Kidney (tissue), 14 donors: ENCODE data around the gene CCNL2. TPM values are rescaled to one million over a fixed set of nuclear protein-coding genes. Genes with fewer than 3 reads are reported as not detected.
A peak's percentile ranks its signal among the peaks of the same experiment; 100 is the strongest.

ENCODE experiments used
- DNase-seq, 5 donors: peaks; one replicate each; pipeline ENCODE4 v3.0.0-alpha.2; 2013 to 2020
- FAIRE-seq: peaks from 2 replicates; lab custom pipeline; 2012; peaks lifted over from hg19 to GRCh38; lab: Jason Lieb, UNC
- H3K27ac ChIP-seq, 2 donors: one replicate each; pipeline ENCODE4 v1.7.0; 2013; ENCODE audit warnings: low read depth in 2 of 2, low read length in 2 of 2, inconsistent platforms in 1 of 2
- H3K27me3 ChIP-seq: one replicate; pipeline ENCODE4 v1.7.1; 2013; ENCODE audit warnings: low read length, inconsistent platforms; ENCODE audit not compliant: control insufficient read depth, insufficient read depth
- H3K36me3 ChIP-seq, 3 donors: one replicate each; pipeline versions ENCODE4 v1.7.0 to v1.7.1; 2013; ENCODE audit warnings: low read length in 3 of 3, control low read depth in 1 of 3, inconsistent platforms in 1 of 3; ENCODE audit not compliant: insufficient read depth in 3 of 3, control insufficient read depth in 2 of 3
- H3K4me1 ChIP-seq, 3 donors: one replicate each; pipeline versions ENCODE4 v1.7.0 to v1.7.1; 2013; ENCODE audit warnings: low read length in 3 of 3, inconsistent platforms in 1 of 3, low read depth in 1 of 3; ENCODE audit not compliant: control insufficient read depth in 2 of 3, insufficient read depth in 2 of 3
- H3K4me3 ChIP-seq, 3 donors: one replicate each; pipeline versions ENCODE4 v1.7.0 to v1.8.1; 2013; ENCODE audit warnings: low read length in 3 of 3, control low read depth in 1 of 3, inconsistent platforms in 1 of 3
- H3K9ac ChIP-seq, 3 donors: one replicate each; pipeline versions ENCODE4 v1.7.0 to v1.7.1; 2013; ENCODE audit warnings: low read length in 3 of 3, control low read depth in 1 of 3, inconsistent platforms in 1 of 3
- H3K9me3 ChIP-seq, 3 donors: one replicate each; pipeline versions ENCODE4 v1.7.0 to v1.7.1; 2013; ENCODE audit warnings: low read length in 3 of 3, control low read depth in 1 of 3, inconsistent platforms in 1 of 3; ENCODE audit not compliant: control insufficient read depth in 2 of 3, insufficient read depth in 1 of 3
- intact Hi-C: fragments of 100-400 bp; cut with DNase I; formaldehyde crosslinking; loops from one replicate; pipeline ENCODE4 v1.11.1; 2022
- polyA plus RNA-seq: library from polyadenylated mRNA; stranded (reverse); fragments of 350-450 nt; fragmentation: Illumina TruSeq; extraction: RNeasy Lipid Tissue Mini Kit (QIAGEN cat#74804); gene quantifications from one replicate; pipeline ENCODE4 v1.2.3, GENCODE V29; 2014; ENCODE audit warnings: low read depth, low replicate concordance; ENCODE audit not compliant: insufficient read depth
- total RNA-seq: library from RNA; stranded (reverse); fragmentation: NEBNext Ultra II Directional; extraction: Animal tissue kit (Norgen Biotek cat#: 25700); gene quantifications from one replicate; pipeline ENCODE4 v1.2.1, GENCODE V29; 2021
- TF ChIP-seq, protein P1 (sequence below): IDR thresholded peaks from 3 replicates; pipeline ENCODE4 v1.5.1; 2012; ENCODE audit warnings: mild to moderate bottlenecking, moderate library complexity, borderline replicate concordance; ENCODE audit not compliant: insufficient read depth; ENCODE audit errors: extremely low read depth
- donor health status: control.
- donor health status: control.
- donor health status: control.
- donor health status: control.
- donor health status: control.
- donor health status: DM: yes; HTN: yes; CAD: no.
- donor health status: Normal renal cell carcinoma (clear cell type).

Gene CCNL2
- total and polyA plus RNA-seq, 2 donors from 2014 or later, result 72.0 to 199 TPM

GRCh38 chr1:1432951-1433803 is 34.0 kb upstream of the CCNL2 start:
- peak; percentile 82 to 97 (median 86) for DNase-seq
- FAIRE-seq, result no peak

DNA sequence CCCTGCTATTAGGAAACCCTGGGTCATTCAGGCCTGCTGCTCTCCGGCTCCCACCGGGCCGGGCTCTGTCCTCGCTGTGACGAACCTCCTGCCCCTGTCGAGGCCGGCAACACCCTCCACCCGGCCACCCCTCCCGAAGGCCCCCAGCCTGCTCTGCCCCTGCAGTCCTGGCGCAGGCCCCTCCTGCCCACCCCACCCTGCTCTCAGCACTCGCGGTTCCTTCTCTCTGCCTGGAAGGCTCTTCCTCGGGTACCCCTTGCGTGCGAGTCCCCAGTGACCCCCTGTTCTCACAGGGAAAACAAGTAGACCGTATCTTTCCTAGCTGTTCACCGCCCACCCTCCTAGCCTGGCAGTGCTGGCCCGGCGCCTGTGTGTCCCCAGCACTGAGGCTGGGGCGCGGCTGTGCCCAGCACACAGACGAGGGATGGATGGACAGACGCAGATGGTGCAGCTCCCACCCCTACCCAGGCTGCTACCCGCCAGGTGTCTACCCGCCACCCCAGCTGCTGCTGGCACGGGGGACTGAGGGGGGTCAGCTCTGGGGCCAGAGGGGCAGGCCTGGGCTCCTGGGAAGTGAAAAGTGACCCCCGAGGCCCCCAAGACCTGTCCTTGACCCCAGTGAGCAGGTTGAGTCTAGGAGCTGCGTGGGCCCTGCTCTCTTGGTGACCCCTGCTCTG is 33.3 kb upstream of the CCNL2 start:
- no peaks in the 10 kb centered on the region for H3K9me3 ChIP-seq
- peaks cover 0 to 44% (median 7%) of the 10 kb centered on the region in 3 donors for H3K4me1 ChIP-seq
- FAIRE-seq (no peak), DNase-seq (peak in 2 of 5 donors; percentile 71 to 82)
- TF ChIP-seq, protein P1, sequence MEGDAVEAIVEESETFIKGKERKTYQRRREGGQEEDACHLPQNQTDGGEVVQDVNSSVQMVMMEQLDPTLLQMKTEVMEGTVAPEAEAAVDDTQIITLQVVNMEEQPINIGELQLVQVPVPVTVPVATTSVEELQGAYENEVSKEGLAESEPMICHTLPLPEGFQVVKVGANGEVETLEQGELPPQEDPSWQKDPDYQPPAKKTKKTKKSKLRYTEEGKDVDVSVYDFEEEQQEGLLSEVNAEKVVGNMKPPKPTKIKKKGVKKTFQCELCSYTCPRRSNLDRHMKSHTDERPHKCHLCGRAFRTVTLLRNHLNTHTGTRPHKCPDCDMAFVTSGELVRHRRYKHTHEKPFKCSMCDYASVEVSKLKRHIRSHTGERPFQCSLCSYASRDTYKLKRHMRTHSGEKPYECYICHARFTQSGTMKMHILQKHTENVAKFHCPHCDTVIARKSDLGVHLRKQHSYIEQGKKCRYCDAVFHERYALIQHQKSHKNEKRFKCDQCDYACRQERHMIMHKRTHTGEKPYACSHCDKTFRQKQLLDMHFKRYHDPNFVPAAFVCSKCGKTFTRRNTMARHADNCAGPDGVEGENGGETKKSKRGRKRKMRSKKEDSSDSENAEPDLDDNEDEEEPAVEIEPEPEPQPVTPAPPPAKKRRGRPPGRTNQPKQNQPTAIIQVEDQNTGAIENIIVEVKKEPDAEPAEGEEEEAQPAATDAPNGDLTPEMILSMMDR, result no peak
- no peaks in the 10 kb centered on the region for H3K27me3 ChIP-seq
- H3K27ac ChIP-seq, result peak overlapping the region; percentile 72 to 91
- H3K4me3 ChIP-seq, result no peak overlapping the region
- intact Hi-C loops, result no loop called here
- peak overlapping the region in 1 of 3 donors; percentile 19 for H3K9ac ChIP-seq
- H3K36me3 ChIP-seq, result no peaks in the 10 kb centered on the region

More at GRCh38 chr1:1432951-1433803, 34.0 kb upstream of the CCNL2 start:
- Histone ChIP-seq H3K4me3 (no peak overlapping the region), H3K9me3 (no peaks in the 10 kb centered on the region), H3K27ac (peak overlapping the region; percentile 86 to 91), H3K27me3 (no peaks in the 10 kb centered on the region), H3K9ac (peak overlapping the region in 1 of 3 donors; percentile 26), H3K36me3 (no peaks in the 10 kb centered on the region), H3K4me1 (peaks cover 0 to 48% (median 12%) of the 10 kb centered on the region in 3 donors)
- TF ChIP-seq, protein P1, result no peak
- intact Hi-C loops, result no loop called here

DNA sequence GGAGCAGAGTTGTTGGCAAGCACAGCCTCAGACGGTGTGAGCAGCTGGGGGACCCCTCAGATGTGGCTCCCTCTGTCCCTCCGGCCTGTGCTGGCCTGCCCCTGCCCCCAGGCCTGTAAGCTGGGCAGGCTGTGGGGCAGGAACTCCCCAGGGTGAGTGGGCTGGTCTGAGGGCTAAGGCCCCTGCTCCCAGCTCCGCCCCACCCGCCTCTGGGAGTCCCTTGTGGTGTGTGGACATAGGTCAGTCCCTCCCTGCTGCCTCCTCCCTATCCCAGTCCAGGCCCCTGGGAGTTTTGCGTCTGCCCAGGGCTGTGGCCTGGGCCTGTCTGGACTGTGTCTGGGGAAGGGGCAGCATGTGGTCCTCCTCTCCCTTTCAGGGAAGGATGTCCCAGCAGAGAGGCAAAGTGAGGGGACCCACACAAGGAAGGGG is 32.7 kb upstream of the CCNL2 start:
- Histone ChIP-seq H3K27ac (peak overlapping the region; percentile 72 to 91), H3K27me3 (no peaks in the 10 kb centered on the region), H3K36me3 (no peaks in the 10 kb centered on the region), H3K4me1 (peaks cover 0 to 38% (median 6%) of the 10 kb centered on the region in 3 donors), H3K9ac (no peak overlapping the region), H3K4me3 (no peak overlapping the region), H3K9me3 (no peaks in the 10 kb centered on the region)
- DNase-seq (peak in 4 of 5 donors; percentile 37 to 93 (median 62)), FAIRE-seq (no peak)
- TF ChIP-seq, protein P1, result no peak
- intact Hi-C loops, result no loop called here
